Karpas-422 (cell line): Measurements from ENCODE around the gene MAFB. TPM values are rescaled to one million over a fixed set of nuclear protein-coding genes. Genes with fewer than 3 reads are reported as not detected.

Source experiments
- DNase-seq: peaks from one replicate; pipeline ENCODE4 v3.0.0-alpha.2; 2015
- H2AFZ ChIP-seq: fragments of 200-600 bp; sonication (generic); 2 replicates; pipeline ENCODE4 v1.6.1; 2014; ENCODE audit warnings: antibody characterized with exemption, low read length, mixed read lengths
- H3K27ac ChIP-seq: fragments of 200-600 bp; sonication (generic); 2 replicates; pipeline ENCODE4 v1.5.1; 2014; ENCODE audit warnings: mild to moderate bottlenecking, low read length, moderate library complexity
- H3K27me3 ChIP-seq: fragments of 200-600 bp; sonication (generic); 2 replicates; pipeline ENCODE4 v1.6.1; 2014; ENCODE audit warnings: low read length, mixed read lengths
- H3K36me3 ChIP-seq: fragments of 200-600 bp; sonication (generic); 2 replicates; pipeline ENCODE4 v1.6.1; 2014; ENCODE audit warnings: low read length, mixed read lengths; ENCODE audit not compliant: insufficient read depth
- H3K4me1 ChIP-seq: fragments of 200-600 bp; sonication (generic); 2 replicates; pipeline ENCODE4 v1.6.1; 2014; ENCODE audit warnings: mild to moderate bottlenecking, low read length, mixed read lengths
- H3K4me2 ChIP-seq: fragments of 200-600 bp; sonication (generic); 2 replicates; pipeline ENCODE4 v1.6.1; 2014; ENCODE audit warnings: low read length, low read depth, mild to moderate bottlenecking; ENCODE audit not compliant: poor library complexity, severe bottlenecking
- H3K4me3 ChIP-seq: fragments of 200-600 bp; sonication (generic); 2 replicates; pipeline ENCODE4 v1.5.1; 2014; ENCODE audit warnings: mild to moderate bottlenecking, antibody characterized with exemption, low read length, mixed read lengths
- H3K79me2 ChIP-seq: fragments of 200-600 bp; sonication (generic); 2 replicates; pipeline ENCODE4 v1.6.1; 2014; ENCODE audit warnings: mild to moderate bottlenecking, low read length, mixed read lengths
- H3K9ac ChIP-seq: fragments of 200-600 bp; sonication (generic); 2 replicates; pipeline ENCODE4 v1.6.0; 2014; ENCODE audit warnings: low read length
- H3K9me2 ChIP-seq: fragments of 200-600 bp; sonication (generic), shearing (Covaris generic); replicated peaks from 2 replicates; pipeline ENCODE4 v1.6.0; 2014; ENCODE audit warnings: mild to moderate bottlenecking, low read length, moderate library complexity; ENCODE audit not compliant: insufficient read depth
- H3K9me3 ChIP-seq: fragments of 300-700, 200-600 bp; sonication (generic); 2 replicates; pipeline ENCODE4 v1.6.1; 2014; ENCODE audit warnings: low read length, mixed read lengths
- H4K20me1 ChIP-seq: fragments of 200-600 bp; sonication (generic); 2 replicates; pipeline ENCODE4 v1.6.1; 2014; ENCODE audit warnings: mild to moderate bottlenecking, antibody characterized with exemption, low read length, low read depth; ENCODE audit not compliant: insufficient read depth
- total RNA-seq: library from RNA; depleted of rRNA; stranded (reverse); fragments of >200 nt; shearing (Covaris generic); gene quantifications from 2 replicates; pipeline ENCODE4 v1.2.3, GENCODE V29; 2014; ENCODE audit warnings: low replicate concordance

The MAFB gene
- total RNA-seq, 1 experiment from 2014 or later = not detected

- Histone ChIP-seq H3K4me1 (no peaks in the 10 kb centered on the region), H3K27ac (no peak overlapping the region), H2AFZ (no peak overlapping the region), H3K27me3 (no peaks in the 10 kb centered on the region), H3K4me3 (no peak overlapping the region), H3K9me2 (no peaks in the 10 kb centered on the region), H3K79me2 (no peaks in the 10 kb centered on the region), H3K4me2 (no peak overlapping the region), H3K36me3 (no peaks in the 10 kb centered on the region), H3K9me3 (no peaks in the 10 kb centered on the region), H3K9ac (no peak overlapping the region), H4K20me1 (no peaks in the 10 kb centered on the region)
- DNase-seq = no peak
Observed at GRCh38 chr20:40636486-40636885, 52.5 kb downstream of the MAFB start.

DNA sequence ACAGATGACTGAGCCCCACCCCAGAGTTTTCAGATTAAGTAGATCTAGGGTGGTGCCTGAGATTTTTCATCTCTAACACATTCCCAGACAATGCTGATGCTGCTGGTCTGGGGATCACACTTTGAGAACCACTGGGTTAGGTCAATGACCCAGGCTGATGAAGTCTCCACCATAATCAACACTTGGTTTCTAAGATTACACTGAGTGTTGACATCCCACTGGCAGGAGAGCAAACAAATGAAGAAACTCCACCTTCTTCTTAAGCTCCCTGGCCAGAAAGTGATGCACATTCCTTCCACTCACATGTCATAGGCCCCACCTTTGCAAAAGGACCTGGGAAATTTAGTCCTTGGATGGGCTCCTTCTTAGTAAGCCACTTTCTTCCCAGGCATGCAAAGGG lies 53.1 kb downstream of the MAFB start:
- Histone ChIP-seq H3K27ac (no peak overlapping the region), H3K4me1 (no peaks in the 10 kb centered on the region), H3K9me3 (no peaks in the 10 kb centered on the region), H3K79me2 (no peaks in the 10 kb centered on the region), H3K4me2 (no peak overlapping the region), H3K9ac (no peak overlapping the region), H3K9me2 (no peaks in the 10 kb centered on the region), H3K4me3 (no peak overlapping the region), H4K20me1 (no peaks in the 10 kb centered on the region), H3K27me3 (no peaks in the 10 kb centered on the region), H2AFZ (no peak overlapping the region), H3K36me3 (no peaks in the 10 kb centered on the region)
- DNase-seq = no peak
